Measurements from ENCODE around the gene CHAC1. TPM values are rescaled to one million over a fixed set of nuclear protein-coding genes. Genes with fewer than 3 reads are reported as not detected.

CHAC1 gene
- total RNA-seq, 2 donors from 2014 or later, result 6.8 to 9.0 TPM

GRCh38 chr15:40927873-40928806 is 25.1 kb upstream of the CHAC1 start:
- no peak overlapping the region for H3K27ac ChIP-seq (ENCODE audit: low read depth, low read length)
- Mint-ChIP-seq H3K27ac (no peak overlapping the region), H3K4me1 (peaks cover 39% of the 10 kb centered on the region), H3K4me3 (peak overlapping the region; percentile 55), H3K9me3 (no peaks in the 10 kb centered on the region), H3K27me3 (ENCODE audit: insufficient read depth) (peaks cover 100% of the 10 kb centered on the region), H3K36me3 (ENCODE audit: low read depth) (no peaks in the 10 kb centered on the region)
- peaks cover 14% of the 10 kb centered on the region for H3K4me1 ChIP-seq (ENCODE audit: control insufficient read depth, insufficient read depth, low read length)
- TF ChIP-seq, protein P1, sequence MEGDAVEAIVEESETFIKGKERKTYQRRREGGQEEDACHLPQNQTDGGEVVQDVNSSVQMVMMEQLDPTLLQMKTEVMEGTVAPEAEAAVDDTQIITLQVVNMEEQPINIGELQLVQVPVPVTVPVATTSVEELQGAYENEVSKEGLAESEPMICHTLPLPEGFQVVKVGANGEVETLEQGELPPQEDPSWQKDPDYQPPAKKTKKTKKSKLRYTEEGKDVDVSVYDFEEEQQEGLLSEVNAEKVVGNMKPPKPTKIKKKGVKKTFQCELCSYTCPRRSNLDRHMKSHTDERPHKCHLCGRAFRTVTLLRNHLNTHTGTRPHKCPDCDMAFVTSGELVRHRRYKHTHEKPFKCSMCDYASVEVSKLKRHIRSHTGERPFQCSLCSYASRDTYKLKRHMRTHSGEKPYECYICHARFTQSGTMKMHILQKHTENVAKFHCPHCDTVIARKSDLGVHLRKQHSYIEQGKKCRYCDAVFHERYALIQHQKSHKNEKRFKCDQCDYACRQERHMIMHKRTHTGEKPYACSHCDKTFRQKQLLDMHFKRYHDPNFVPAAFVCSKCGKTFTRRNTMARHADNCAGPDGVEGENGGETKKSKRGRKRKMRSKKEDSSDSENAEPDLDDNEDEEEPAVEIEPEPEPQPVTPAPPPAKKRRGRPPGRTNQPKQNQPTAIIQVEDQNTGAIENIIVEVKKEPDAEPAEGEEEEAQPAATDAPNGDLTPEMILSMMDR (conservative IDR thresholded peaks at IDR 0.05), result no peak
- H3K9me3 ChIP-seq (ENCODE audit: control insufficient read depth, low read length), result no peaks in the 10 kb centered on the region
- 0 to 1% methylated on average over 13 to 65 of the region's 68 CpGs for WGBS, 2 experiments (ENCODE audit: insufficient coverage in 1 of 2, insufficient read length in 1 of 2)
- peak; percentile 90 for DNase-seq
- H3K4me3 ChIP-seq (ENCODE audit: low read length), result peak overlapping the region; percentile 78
- no peak overlapping the region for H3K9ac ChIP-seq (ENCODE audit: extremely low read depth, low read length, poor library complexity, severe bottlenecking)
- H3K27me3 ChIP-seq (ENCODE audit: control insufficient read depth, insufficient read depth, low read length, poor library complexity, severe bottlenecking), result peaks cover 100% of the 10 kb centered on the region
- no peaks in the 10 kb centered on the region for H3K36me3 ChIP-seq (ENCODE audit: control insufficient read depth, insufficient read depth, low read length)

DNA sequence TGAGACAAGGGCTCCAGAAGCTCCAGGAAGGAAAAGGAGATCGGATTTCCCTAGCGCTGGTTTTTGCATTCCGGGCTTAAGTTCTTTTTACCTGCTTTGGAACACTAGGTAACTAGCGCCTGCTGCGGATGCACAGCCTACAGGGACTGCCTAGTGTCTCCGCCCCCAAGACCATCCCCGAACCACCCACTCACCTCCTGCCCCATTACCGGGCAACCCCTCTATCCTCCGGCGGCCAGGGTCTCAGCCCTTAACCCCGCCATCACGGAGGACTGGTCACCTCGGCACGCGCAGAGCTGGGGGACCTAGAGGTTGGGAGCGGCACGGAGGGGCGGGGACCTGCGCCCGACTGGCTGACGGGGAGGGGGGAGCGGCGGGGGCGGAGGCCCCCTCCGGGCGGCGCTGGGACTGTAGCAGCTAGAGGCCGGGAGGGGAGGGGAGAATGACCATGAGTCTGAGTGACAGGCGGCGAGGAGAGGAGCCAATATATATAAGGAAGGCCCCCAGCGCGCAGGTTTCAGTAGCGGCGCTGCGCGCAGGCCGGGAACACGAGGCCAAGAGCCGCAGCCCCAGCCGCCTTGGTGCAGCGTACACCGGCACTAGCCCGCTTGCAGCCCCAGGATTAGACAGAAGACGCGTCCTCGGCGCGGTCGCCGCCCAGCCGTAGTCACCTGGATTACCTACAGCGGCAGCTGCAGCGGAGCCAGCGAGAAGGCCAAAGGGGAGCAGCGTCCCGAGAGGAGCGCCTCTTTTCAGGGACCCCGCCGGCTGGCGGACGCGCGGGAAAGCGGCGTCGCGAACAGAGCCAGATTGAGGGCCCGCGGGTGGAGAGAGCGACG is 24.2 kb upstream of the CHAC1 start, which contains the start of gene DLL4:
Gene DLL4 (plus strand): TSS at position 520 of the 839 bp plus-strand sequence. CDS start 329 bp downstream, outside the sequence.
- peak; percentile 92 for DNase-seq
- 0 to 1% methylated on average over 11 to 70 of the region's 71 CpGs for WGBS, 2 experiments (ENCODE audit: insufficient coverage in 1 of 2, insufficient read length in 1 of 2)
- H3K9ac ChIP-seq (ENCODE audit: extremely low read depth, low read length, poor library complexity, severe bottlenecking), result no peak within 1 kb of the TSS
- H3K36me3 ChIP-seq (ENCODE audit: control insufficient read depth, insufficient read depth, low read length), result no peaks in the 10 kb centered on the region
- no peaks in the 10 kb centered on the region for H3K9me3 Mint-ChIP-seq
- peak within 1 kb of the TSS; percentile 55 for H3K4me3 Mint-ChIP-seq
- TF ChIP-seq, protein P1 (conservative IDR thresholded peaks at IDR 0.05), result peak; percentile 33
- H3K36me3 Mint-ChIP-seq (ENCODE audit: low read depth), result no peaks in the 10 kb centered on the region
- H3K27me3 Mint-ChIP-seq (ENCODE audit: insufficient read depth), result peaks cover 100% of the 10 kb centered on the region
- no peak within 1 kb of the TSS for H3K27ac ChIP-seq (ENCODE audit: low read depth, low read length)
- peaks cover 45% of the 10 kb centered on the region for H3K4me1 Mint-ChIP-seq
- no peak within 1 kb of the TSS for H3K27ac Mint-ChIP-seq
- H3K27me3 ChIP-seq (ENCODE audit: control insufficient read depth, insufficient read depth, low read length, poor library complexity, severe bottlenecking), result peaks cover 100% of the 10 kb centered on the region
- no peaks in the 10 kb centered on the region for H3K9me3 ChIP-seq (ENCODE audit: control insufficient read depth, low read length)
- H3K4me1 ChIP-seq (ENCODE audit: control insufficient read depth, insufficient read depth, low read length), result peaks cover 14% of the 10 kb centered on the region
- H3K4me3 ChIP-seq (ENCODE audit: low read length), result peak within 1 kb of the TSS; percentile 78

GRCh38 chr15:40929660-40930429 is 23.4 kb upstream of the CHAC1 start:
- WGBS, 2 experiments (ENCODE audit: insufficient coverage in 1 of 2, insufficient read length in 1 of 2), result 2 to 4% methylated on average over 18 to 56 of the region's 56 CpGs
- peaks cover 99% of the 10 kb centered on the region for H3K27me3 Mint-ChIP-seq (ENCODE audit: insufficient read depth)
- DNase-seq, result peak; percentile 84
- peak overlapping the region; percentile 55 for H3K4me3 Mint-ChIP-seq
- H3K9ac ChIP-seq (ENCODE audit: extremely low read depth, low read length, poor library complexity, severe bottlenecking), result no peak overlapping the region
- no peaks in the 10 kb centered on the region for H3K36me3 Mint-ChIP-seq (ENCODE audit: low read depth)
- H3K9me3 ChIP-seq (ENCODE audit: control insufficient read depth, low read length), result no peaks in the 10 kb centered on the region
- H3K27me3 ChIP-seq (ENCODE audit: control insufficient read depth, insufficient read depth, low read length, poor library complexity, severe bottlenecking), result peaks cover 100% of the 10 kb centered on the region
- H3K4me1 ChIP-seq (ENCODE audit: control insufficient read depth, insufficient read depth, low read length), result peaks cover 14% of the 10 kb centered on the region
- H3K36me3 ChIP-seq (ENCODE audit: control insufficient read depth, insufficient read depth, low read length), result no peaks in the 10 kb centered on the region
- H3K4me3 ChIP-seq (ENCODE audit: low read length), result peak overlapping the region; percentile 78
- TF ChIP-seq, protein P1 (conservative IDR thresholded peaks at IDR 0.05), result no peak
- H3K27ac ChIP-seq (ENCODE audit: low read depth, low read length), result no peak overlapping the region
- H3K27ac Mint-ChIP-seq, result no peak overlapping the region
- H3K9me3 Mint-ChIP-seq, result no peaks in the 10 kb centered on the region
- peaks cover 45% of the 10 kb centered on the region for H3K4me1 Mint-ChIP-seq

Measured in endodermal cell (in vitro differentiated cells).